ENCODE data around the gene BRINP2. TPM values are rescaled to one million over a fixed set of nuclear protein-coding genes. Genes with fewer than 3 reads are reported as not detected.

Gene BRINP2, protein sequence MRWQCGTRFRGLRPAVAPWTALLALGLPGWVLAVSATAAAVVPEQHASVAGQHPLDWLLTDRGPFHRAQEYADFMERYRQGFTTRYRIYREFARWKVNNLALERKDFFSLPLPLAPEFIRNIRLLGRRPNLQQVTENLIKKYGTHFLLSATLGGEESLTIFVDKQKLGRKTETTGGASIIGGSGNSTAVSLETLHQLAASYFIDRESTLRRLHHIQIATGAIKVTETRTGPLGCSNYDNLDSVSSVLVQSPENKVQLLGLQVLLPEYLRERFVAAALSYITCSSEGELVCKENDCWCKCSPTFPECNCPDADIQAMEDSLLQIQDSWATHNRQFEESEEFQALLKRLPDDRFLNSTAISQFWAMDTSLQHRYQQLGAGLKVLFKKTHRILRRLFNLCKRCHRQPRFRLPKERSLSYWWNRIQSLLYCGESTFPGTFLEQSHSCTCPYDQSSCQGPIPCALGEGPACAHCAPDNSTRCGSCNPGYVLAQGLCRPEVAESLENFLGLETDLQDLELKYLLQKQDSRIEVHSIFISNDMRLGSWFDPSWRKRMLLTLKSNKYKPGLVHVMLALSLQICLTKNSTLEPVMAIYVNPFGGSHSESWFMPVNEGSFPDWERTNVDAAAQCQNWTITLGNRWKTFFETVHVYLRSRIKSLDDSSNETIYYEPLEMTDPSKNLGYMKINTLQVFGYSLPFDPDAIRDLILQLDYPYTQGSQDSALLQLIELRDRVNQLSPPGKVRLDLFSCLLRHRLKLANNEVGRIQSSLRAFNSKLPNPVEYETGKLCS
- not detected in 2 replicates for total RNA-seq

GRCh38 chr1:177170756-177171535 lies at the start of gene BRINP2:
Gene BRINP2 (plus strand): TSS chr1:177170958. CDS start chr1:177229877, 58,919 bp downstream.
- Mint-ChIP-seq H3K36me3 (ENCODE audit: low read depth) (no peaks in the 10 kb centered on the region), H3K4me3 (ENCODE audit: low read depth) (no peak within 1 kb of the TSS), H3K9me3 (no peaks in the 10 kb centered on the region), H3K27ac (no peak within 1 kb of the TSS), H3K4me1 (ENCODE audit: low read depth) (no peaks in the 10 kb centered on the region), H3K27me3 (ENCODE audit: low read depth) (peaks cover 14% of the 10 kb centered on the region)
- no peak for DNase-seq (ENCODE audit: low spot score)
- intact Hi-C loops (cut with micrococcal nuclease) = no loop called here

DNA sequence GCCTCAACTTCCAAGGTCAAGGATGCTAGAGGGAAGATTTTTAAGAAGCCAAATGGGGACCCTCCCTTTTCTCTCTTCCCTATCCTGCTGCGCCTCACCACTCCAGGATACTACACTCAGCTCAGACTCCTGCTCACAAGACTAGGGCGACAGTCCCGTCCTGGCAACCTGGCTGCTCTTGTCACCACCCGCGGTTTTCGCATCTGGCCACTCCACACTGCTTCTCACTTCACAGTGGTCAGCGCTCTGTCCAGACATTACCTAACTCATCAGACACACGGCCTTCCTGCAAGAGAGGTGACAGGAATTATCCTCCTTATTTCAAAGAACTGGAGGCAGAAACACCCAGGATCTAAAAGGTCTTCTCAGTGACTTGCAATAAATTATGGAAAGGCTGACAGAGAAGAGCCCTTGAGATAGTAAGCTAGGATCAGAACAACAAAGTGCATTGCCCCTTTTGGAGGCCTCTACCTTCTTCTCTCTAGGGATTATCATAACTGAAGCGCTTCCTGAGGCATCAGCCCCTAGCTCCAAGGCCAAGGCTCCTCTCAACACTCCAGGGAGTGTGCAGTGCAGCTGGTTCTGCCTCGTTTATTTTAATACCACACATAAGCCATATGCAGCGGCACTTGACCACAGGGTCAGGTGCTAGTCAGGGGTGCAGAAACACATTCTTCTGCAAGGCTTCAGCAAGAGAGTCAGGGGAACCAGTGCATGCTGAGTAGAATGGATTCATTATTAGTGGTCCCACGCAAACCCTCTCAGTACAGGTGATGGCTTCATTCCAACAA lies 48.1 kb upstream of the BRINP2 start:
- H3K36me3 Mint-ChIP-seq (ENCODE audit: low read depth) = no peaks in the 10 kb centered on the region
- no peaks in the 10 kb centered on the region for H3K4me1 Mint-ChIP-seq (ENCODE audit: low read depth)
- H3K27ac Mint-ChIP-seq = no peak overlapping the region
- H3K27me3 Mint-ChIP-seq (ENCODE audit: low read depth) = no peaks in the 10 kb centered on the region
- intact Hi-C loops (cut with micrococcal nuclease) = no loop called here
- H3K4me3 Mint-ChIP-seq (ENCODE audit: low read depth) = no peak overlapping the region
- H3K9me3 Mint-ChIP-seq = no peaks in the 10 kb centered on the region
- no peak for DNase-seq (ENCODE audit: low spot score)

DNA sequence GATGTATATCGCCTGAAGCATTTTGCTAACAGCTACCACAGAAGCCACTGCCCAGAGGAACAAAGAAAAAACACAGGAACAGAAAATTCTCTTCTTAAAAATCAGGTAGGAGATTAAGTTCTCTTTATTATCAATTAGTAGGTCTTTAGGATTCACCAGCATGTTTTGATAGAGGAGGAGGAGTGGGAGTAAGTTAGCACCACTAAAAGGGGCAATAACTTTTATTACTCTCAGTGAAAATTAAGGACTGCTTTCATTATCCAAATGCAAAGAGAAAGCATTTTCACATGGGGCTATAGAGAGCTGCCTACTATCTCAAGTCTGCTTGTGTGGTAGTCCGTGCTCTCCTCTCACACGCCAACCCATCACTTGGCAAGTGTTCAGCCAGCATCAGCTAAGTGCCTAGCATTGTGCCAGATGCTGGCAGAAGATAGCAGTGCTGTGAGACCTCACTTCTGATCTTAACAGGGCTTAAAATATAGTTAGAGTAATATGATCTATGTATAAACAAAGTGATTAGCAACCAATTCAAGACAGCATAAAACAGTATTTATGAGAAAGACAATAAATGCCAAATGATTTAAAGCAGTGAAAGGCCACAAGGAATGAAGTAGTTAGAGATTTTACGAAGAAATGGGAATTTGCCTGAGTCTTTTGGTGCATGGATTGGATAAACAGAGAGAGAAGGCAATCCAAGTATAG lies 46.0 kb upstream of the BRINP2 start:
- no peaks in the 10 kb centered on the region for H3K9me3 Mint-ChIP-seq
- no peaks in the 10 kb centered on the region for H3K4me1 Mint-ChIP-seq (ENCODE audit: low read depth)
- intact Hi-C loops (cut with micrococcal nuclease) = no loop called here
- no peak overlapping the region for H3K4me3 Mint-ChIP-seq (ENCODE audit: low read depth)
- no peaks in the 10 kb centered on the region for H3K27me3 Mint-ChIP-seq (ENCODE audit: low read depth)
- no peak for DNase-seq (ENCODE audit: low spot score)
- H3K36me3 Mint-ChIP-seq (ENCODE audit: low read depth) = no peaks in the 10 kb centered on the region
- no peak overlapping the region for H3K27ac Mint-ChIP-seq

GRCh38 chr1:177126267-177126666 lies 44.5 kb upstream of the BRINP2 start:
- Mint-ChIP-seq H3K4me3 (ENCODE audit: low read depth) (no peak overlapping the region), H3K27ac (no peak overlapping the region), H3K36me3 (ENCODE audit: low read depth) (no peaks in the 10 kb centered on the region), H3K4me1 (ENCODE audit: low read depth) (no peaks in the 10 kb centered on the region), H3K27me3 (ENCODE audit: low read depth) (no peaks in the 10 kb centered on the region), H3K9me3 (no peaks in the 10 kb centered on the region)
- no peak for DNase-seq (ENCODE audit: low spot score)
- intact Hi-C loops (cut with micrococcal nuclease) = no loop called here

DNA sequence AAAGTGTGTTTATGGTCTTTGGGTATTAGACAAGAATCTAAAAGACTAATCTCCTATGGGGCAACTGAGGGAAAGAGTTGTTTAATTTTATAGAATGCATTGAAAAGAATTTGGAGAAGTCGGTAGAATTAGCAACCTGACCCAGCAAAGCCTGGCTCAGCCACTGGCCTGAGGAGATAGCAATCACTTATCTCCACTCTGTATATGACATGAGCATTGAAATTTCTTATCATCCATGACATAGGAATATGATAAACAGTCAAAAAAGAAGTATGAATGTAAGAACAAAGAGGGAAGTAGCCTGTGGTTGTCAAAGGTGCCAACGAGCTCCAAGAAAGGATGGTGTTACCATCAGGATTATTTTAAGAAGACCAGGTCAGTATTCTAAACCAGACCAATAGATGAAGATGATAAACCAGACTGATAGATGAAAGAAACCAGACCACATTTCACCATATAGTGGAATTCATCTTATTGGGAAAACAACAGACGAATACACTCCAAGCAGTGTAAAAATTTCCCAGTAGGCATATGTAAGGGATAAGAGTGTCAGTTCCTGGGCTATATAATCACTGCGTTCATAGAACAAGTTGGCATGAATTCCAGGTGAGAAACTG lies 42.0 kb upstream of the BRINP2 start:
- H3K27me3 Mint-ChIP-seq (ENCODE audit: low read depth) = no peaks in the 10 kb centered on the region
- DNase-seq (ENCODE audit: low spot score) = no peak
- H3K9me3 Mint-ChIP-seq = no peaks in the 10 kb centered on the region
- H3K27ac Mint-ChIP-seq = no peak overlapping the region
- intact Hi-C loops (cut with micrococcal nuclease) = no loop called here
- H3K36me3 Mint-ChIP-seq (ENCODE audit: low read depth) = no peaks in the 10 kb centered on the region
- H3K4me1 Mint-ChIP-seq (ENCODE audit: low read depth) = no peaks in the 10 kb centered on the region
- H3K4me3 Mint-ChIP-seq (ENCODE audit: low read depth) = no peak overlapping the region

GRCh38 chr1:177130451-177130945 lies 40.3 kb upstream of the BRINP2 start:
- intact Hi-C loops (cut with micrococcal nuclease) = no loop called here
- Mint-ChIP-seq H3K4me3 (ENCODE audit: low read depth) (no peak overlapping the region), H3K36me3 (ENCODE audit: low read depth) (no peaks in the 10 kb centered on the region), H3K4me1 (ENCODE audit: low read depth) (no peaks in the 10 kb centered on the region), H3K27me3 (ENCODE audit: low read depth) (no peaks in the 10 kb centered on the region), H3K9me3 (no peaks in the 10 kb centered on the region), H3K27ac (no peak overlapping the region)
- DNase-seq (ENCODE audit: low spot score) = no peak

DNA sequence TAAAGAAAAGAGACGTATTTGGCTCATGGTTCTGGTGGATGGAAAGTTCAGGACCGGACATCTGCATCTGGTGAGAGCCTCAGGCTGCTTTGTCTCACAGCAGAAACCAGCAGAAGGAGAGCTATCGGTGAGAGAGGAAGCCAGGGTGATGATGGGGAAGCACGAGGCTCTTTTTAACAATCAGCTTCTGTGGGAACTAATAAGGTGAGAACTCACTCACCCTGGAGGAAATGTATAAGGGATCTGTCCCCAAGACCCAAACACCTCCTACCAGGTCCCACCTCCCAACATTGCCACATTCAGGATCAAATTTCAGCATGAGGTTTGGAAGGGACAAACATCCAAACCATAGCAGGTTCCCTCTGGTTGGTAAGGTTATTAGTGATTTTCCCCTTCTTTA lies 39.0 kb upstream of the BRINP2 start:
- no peak for DNase-seq (ENCODE audit: low spot score)
- Mint-ChIP-seq H3K27me3 (ENCODE audit: low read depth) (no peaks in the 10 kb centered on the region), H3K36me3 (ENCODE audit: low read depth) (no peaks in the 10 kb centered on the region), H3K9me3 (no peaks in the 10 kb centered on the region), H3K27ac (no peak overlapping the region), H3K4me3 (ENCODE audit: low read depth) (no peak overlapping the region), H3K4me1 (ENCODE audit: low read depth) (no peaks in the 10 kb centered on the region)
- intact Hi-C loops (cut with micrococcal nuclease) = no loop called here

DNA sequence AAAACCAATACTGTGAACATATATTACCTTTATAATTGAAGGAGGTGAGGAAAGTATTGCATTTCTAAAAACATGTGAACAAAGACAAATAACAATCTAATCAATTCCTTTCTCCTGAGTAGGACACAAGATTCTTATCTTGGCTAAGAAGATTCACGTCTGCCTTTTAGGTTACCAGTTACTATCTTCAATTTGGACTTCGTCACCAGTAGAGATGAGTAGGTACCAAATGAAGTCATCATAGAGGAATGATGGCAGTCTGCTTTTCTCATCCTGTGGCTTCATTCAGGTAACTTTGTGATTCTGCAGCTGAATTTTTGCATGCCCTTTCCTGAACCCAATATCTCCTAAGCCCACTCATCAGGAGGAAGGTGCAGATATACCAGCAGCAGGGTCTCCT lies 38.6 kb upstream of the BRINP2 start:
- no peaks in the 10 kb centered on the region for H3K36me3 Mint-ChIP-seq (ENCODE audit: low read depth)
- intact Hi-C loops (cut with micrococcal nuclease) = no loop called here
- H3K4me1 Mint-ChIP-seq (ENCODE audit: low read depth) = no peaks in the 10 kb centered on the region
- H3K4me3 Mint-ChIP-seq (ENCODE audit: low read depth) = no peak overlapping the region
- no peaks in the 10 kb centered on the region for H3K9me3 Mint-ChIP-seq
- H3K27me3 Mint-ChIP-seq (ENCODE audit: low read depth) = no peaks in the 10 kb centered on the region
- no peak for DNase-seq (ENCODE audit: low spot score)
- H3K27ac Mint-ChIP-seq = no peak overlapping the region

- intact Hi-C loops (cut with micrococcal nuclease) = no loop called here
- Mint-ChIP-seq H3K36me3 (ENCODE audit: low read depth) (no peaks in the 10 kb centered on the region), H3K27ac (no peak overlapping the region), H3K27me3 (ENCODE audit: low read depth) (no peaks in the 10 kb centered on the region), H3K4me3 (ENCODE audit: low read depth) (no peak overlapping the region), H3K4me1 (ENCODE audit: low read depth) (no peaks in the 10 kb centered on the region), H3K9me3 (no peaks in the 10 kb centered on the region)
- DNase-seq (ENCODE audit: low spot score) = no peak
Observed at GRCh38 chr1:177133977-177134538, 36.7 kb upstream of the BRINP2 start.

- no peak for DNase-seq (ENCODE audit: low spot score)
- H3K36me3 Mint-ChIP-seq (ENCODE audit: low read depth) = no peaks in the 10 kb centered on the region
- H3K9me3 Mint-ChIP-seq = no peaks in the 10 kb centered on the region
- H3K4me1 Mint-ChIP-seq (ENCODE audit: low read depth) = no peaks in the 10 kb centered on the region
- no peaks in the 10 kb centered on the region for H3K27me3 Mint-ChIP-seq (ENCODE audit: low read depth)
- intact Hi-C loops (cut with micrococcal nuclease) = no loop called here
- no peak overlapping the region for H3K4me3 Mint-ChIP-seq (ENCODE audit: low read depth)
- H3K27ac Mint-ChIP-seq = no peak overlapping the region
Observed at GRCh38 chr1:177135250-177135649, 35.5 kb upstream of the BRINP2 start.

GRCh38 chr1:177137814-177138213 lies 32.9 kb upstream of the BRINP2 start:
- Mint-ChIP-seq H3K36me3 (ENCODE audit: low read depth) (no peaks in the 10 kb centered on the region), H3K4me3 (ENCODE audit: low read depth) (no peak overlapping the region)

More at GRCh38 chr1:177137814-177138213, 32.9 kb upstream of the BRINP2 start:
- H3K27ac Mint-ChIP-seq = no peak overlapping the region
- H3K9me3 Mint-ChIP-seq = no peaks in the 10 kb centered on the region
- no peak for DNase-seq (ENCODE audit: low spot score)
- H3K27me3 Mint-ChIP-seq (ENCODE audit: low read depth) = no peaks in the 10 kb centered on the region
- intact Hi-C loops (cut with micrococcal nuclease) = no loop called here
- no peaks in the 10 kb centered on the region for H3K4me1 Mint-ChIP-seq (ENCODE audit: low read depth)

All from activated T-helper 2 cell treated with anti-CD3 and anti-CD28 coated beads, Interferon-gamma antibody, Interleukin-2, Interleukin-4, amounts not matched to agents 10 μg/mL and 5 μg/mL and 100 μg/mL, durations not matched to agents 14 hours and 24 hours and 36 hours (primary cell).